RCC 7860 (cell line): ENCODE results near the gene HS6ST3.

Source experiments
- DNase-seq: peaks from one replicate; pipeline ENCODE4 v3.0.0-alpha.2; 2015; ENCODE audit warnings: low spot score
- FAIRE-seq: peaks from 2 replicates; lab custom pipeline; 2012; peaks lifted over from hg19 to GRCh38; lab: Jason Lieb, UNC

HS6ST3 gene

DNA sequence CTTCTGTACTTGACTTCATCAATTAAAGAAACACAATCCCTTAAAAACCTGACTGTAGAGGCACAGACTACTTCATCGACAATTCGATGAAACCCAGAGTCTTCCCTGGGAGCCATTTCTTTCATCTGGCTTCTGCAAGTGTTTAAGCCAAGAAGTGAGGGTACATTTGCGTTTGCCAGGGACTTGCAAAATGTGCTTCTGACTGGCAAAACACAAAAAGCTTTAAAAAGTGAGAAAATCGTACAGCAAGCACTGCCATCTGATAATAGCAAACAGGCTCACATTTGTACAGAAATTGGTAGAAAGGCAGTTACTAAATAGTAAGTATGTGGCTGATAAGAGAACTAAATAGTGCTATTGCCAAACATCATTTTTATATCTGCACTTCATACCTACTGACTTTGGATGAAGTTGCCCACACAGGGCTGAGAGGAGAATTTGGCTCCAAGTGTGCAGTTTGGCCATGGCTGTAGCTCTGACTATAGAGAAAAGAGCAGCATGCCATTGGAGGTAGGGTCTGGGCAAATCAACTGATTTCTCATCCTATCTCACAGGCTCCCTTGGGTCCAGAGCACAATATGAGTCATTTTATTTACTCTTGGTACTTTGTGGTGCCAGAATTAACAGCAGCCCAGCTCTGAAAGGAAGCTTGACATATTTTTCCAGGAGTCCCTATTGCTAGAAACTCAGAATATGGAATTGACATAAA is 546.2 kb downstream of the HS6ST3 start:
- no peak for FAIRE-seq
- no peak for DNase-seq

DNA sequence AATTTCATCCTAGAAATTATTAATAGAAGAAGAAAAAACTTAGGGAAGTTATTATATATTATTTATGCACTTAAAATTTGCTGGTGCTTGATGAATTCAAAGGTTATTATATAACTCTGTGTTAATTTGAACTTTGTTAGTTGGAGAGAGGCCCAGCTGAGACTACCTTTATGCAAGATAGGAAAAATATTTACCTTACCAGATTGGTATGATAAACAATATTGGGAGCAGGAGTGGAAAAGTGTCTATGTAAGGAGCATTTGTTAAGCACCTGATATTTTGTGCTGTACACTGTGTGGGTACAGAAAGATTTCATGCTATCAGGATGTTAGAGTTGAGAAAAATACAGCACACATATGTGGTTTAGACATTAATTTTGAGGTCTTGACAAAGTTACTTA is 547.1 kb downstream of the HS6ST3 start:
- DNase-seq: no peak
- no peak for FAIRE-seq

DNA sequence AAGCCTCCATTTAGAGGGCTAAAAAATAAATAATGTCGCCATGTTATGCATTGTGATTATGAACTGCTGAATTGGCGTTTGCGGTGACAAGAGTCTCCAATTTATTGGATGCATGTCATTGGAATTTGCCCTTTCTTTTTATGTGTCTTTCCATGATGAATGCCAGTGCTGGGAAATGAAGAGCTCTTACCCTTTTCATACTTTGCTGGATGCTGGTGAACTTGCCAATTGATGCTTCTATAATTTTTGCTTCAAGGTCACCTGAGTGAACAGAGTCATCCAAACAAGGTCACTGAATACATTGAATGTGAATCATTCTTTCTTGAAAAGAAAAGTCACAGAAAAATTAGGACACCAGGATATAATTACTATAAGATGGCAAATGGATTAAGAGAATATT is 556.2 kb downstream of the HS6ST3 start:
- FAIRE-seq: no peak
- no peak for DNase-seq

DNA sequence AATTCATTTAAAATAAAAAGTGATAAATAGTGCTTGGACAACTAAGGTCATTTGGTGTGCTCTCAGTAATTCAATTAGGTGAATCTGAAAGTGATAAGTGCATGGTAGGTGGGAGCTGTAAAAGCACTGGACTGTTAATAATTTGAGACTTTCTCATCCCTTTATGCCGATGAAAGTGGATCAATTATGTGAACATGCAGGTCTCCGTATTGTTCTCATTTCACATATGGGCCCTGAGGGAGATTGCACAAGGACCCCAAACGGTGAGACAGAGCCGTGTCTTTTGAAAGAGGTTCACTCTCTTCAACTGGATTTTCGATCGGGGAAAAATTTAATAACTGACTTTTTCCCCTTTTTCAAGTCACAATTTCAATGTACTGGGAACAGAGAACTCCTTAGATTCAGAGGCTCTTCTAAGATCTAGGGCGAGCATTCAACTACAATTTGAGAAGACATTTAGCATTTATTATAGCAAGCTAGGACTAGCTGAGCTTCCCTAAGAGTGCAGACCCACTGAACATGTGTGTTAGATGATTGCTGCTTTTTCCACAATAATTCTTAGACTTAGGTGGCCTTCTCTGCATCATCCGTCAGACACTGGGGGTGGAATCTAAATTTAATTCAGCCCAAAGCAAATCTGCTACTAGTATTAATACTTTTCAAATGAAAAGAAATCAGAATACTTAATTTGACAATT is 556.8 kb downstream of the HS6ST3 start:
- FAIRE-seq (no peak), DNase-seq (no peak)

DNA sequence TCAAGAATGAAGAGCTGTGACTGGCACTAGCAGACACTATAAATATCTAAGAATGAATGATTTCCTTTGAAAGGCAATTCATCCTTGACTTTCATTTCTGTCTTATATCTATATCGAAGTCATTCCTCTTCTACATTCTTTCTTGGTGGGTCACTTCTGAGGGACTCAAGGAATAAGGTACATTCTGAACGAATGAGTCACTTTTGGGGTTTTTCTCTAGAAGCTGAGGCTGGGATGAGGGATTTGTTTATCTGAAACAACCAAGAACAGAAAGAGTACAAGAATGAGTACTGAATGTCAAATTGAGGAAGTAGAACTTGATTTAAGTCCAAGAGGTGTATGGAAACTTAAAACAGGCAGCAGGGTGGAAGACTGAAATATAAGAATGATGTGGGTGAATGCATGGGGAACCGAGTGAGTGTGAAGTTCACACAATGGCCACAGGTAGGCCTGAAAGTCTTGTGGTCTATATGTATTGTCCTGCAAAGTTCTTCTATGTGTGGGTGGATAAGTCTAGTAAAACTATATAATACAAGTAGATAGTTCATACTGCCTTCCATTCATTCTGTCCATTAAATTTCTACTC is 560.5 kb downstream of the HS6ST3 start:
- no peak for FAIRE-seq
- DNase-seq: peak; percentile 83

DNA sequence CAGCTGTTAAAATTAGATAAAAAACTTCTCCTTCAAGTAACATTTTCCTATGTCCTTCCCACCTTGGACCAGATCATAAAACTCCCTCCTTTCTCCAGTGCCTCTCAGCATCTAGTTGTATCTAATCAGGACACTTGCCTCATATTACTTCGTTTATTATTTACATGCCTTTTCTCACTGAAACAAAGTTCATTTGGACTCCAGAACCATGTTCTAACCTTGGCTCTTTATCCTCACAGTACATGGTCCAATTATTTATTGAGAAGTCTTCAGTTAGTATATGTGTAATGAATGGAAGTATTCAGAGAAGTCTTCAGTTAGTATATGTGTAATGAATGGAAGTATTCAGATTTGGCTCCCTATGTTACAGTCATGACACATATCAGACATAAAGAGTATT is 561.7 kb downstream of the HS6ST3 start:
- FAIRE-seq (no peak), DNase-seq (no peak)

DNA sequence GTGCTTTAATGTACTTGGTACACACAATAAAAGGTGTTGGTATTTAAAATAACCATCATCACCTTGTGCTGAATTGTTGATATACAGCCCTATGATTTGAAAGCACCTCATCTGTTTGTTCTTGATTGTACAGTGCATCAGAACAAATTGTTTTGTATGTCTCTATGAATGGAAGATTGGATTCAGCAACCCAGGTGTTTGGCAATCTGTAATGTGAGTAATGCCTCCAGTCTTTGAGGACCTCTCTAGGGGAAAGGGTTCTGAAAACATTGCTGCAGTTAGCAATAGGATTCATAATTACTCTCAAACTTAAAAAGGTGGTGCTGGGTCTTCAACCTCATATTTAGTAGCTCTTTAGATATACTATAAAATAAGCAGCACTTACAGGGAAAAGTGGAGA is 562.6 kb downstream of the HS6ST3 start:
- no peak for FAIRE-seq

DNA sequence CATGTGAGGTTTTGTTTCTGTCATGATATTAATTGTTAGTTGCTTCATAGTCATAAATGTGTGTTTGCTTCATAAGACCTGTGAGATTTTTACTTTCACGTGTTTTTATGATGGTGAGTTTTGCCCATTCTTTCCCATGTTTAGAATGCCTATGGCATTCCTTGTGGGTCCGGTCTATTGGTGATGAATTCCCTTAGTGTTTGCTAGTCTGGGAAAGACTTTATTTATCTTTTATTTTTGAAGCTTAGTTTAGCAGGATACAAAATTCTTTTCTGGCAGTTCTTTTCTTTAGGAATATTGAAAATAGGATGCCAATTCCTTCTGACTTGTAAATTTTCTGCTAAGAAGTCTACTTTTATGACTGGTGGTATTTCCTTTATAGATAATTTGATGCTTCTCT is 571.7 kb downstream of the HS6ST3 start:
- FAIRE-seq: no peak
- DNase-seq: no peak

More for the DNA sequence above, 562.6 kb downstream of the HS6ST3 start:
- no peak for DNase-seq

DNA sequence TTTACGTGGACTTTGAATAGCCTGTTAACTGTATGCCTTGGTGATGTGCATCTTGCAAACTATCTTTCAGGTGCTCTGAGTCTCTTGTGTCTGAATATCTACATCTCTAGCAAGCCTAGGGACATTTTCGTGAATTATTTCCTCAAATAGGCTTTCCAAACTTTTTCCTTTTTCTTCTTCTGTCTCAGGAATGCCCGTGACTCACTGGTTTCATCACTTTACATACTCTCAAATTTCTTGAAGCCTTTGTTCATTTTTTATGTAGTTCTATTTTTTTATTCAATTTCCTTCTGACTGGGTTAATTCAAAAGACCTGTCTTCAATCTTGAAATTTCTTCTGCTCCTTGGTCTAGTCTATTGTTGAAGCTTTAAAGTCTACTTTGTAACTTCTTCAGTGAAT is 572.1 kb downstream of the HS6ST3 start:
- no peak for FAIRE-seq
- DNase-seq: no peak

DNA sequence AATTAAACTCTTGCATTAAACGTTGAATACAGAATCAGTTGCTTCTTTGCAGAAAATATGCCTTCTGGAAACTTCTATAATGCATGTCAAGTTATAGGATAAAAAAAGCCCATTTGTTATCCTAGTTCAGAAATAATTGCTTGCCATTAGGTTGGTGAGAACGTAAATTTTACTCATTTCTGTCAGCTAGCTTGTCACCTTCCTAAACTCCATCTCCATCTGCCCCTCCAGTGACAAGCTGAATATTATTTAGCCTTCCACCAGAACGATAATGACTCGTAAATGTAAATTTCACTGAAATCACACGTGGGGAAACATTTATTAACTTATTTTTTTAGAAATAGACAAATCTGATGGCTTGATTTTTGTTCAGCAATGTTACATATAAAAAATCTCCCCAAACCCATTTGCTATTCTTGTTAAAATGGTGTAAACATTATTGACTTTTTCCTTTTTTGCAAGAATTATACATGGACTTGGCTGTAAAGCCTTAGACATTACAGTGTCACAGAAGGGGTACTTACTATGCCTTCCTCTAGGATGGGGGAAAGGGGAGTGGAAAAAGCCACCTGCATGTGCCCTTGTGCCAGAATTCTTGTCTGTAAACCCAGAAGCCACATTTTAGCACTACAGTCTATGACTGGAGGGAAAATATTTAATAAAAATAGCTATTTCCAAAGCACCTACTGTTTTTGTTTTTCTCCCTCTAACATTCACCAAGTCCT is 577.5 kb downstream of the HS6ST3 start:
- FAIRE-seq (no peak), DNase-seq (no peak)

DNA sequence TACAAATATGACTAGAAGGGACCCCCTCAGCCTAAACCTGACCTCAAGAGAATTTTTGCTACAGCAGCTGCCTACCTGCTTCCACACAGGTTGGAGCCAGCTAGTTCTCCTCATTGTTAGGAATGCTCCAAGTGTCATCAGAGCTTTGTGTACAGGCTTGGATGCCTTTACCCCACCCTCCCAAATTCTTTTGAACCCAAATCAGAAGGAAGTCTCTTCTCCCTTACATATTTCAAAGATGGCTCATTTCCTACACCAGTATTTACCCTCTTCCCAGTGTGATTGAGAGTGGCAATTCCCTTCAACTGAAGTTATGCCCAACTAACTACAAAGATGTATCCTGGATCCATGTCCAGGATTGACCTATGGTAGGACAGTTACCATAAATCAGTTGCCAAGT is 581.2 kb downstream of the HS6ST3 start:
- DNase-seq: peak; percentile 24
- FAIRE-seq: no peak

DNA sequence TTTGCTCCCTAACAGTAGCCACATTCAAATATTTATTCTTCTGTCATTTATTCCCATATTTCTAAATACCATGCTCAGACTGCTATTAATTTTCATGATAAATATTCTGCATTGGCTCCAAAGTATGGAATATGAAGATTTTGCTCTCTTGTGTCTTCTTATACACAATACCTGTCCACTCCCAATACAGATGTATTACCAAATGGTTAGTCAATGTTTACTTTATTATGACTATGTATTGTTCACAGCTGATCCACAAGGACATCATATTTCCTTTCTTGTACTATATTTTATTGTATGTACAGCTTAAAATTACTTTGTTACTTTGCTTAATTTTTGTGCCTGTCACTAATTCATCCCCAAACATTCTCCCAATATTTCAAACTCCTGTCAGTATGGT is 582.1 kb downstream of the HS6ST3 start:
- FAIRE-seq: no peak
- no peak for DNase-seq

DNA sequence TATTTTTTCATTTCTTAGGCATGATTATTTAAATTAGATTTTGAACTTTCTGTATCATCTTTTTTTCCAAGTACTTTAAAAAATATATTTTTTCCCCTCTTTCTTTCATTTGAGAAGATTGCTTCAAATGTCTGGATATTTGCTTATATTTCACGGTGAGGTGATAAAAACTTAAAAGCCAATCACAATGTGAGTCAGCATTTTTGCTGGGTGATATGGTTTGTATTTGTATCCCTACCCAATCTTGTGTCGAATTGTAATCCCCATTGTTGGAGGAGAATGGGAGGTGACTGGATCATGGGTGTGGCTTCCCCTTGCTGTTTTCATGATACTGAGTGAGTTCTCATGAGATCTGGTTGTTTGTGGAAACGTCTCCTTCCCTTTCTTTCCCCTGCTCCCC is 583.9 kb downstream of the HS6ST3 start:
- DNase-seq (no peak), FAIRE-seq (no peak)

DNA sequence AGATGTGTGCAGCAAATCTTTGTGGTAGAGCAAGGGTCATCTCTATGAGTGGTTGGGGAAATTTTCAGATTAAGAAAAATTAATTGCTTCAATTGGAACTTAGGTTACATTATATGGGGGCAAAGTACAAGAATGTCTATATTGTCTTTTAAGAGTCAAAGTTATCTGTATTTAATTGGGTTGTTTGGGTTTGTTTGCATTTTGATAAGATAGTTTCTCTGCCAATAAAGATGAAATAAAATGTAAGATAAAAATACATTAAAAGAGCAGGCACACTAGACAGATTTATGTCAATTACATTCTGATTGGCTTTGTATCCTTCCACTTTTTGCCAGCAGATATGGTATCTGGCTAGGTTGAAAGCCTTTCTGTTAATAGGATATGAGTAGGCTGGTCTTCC is 587.1 kb downstream of the HS6ST3 start:
- DNase-seq: no peak
- FAIRE-seq: no peak

DNA sequence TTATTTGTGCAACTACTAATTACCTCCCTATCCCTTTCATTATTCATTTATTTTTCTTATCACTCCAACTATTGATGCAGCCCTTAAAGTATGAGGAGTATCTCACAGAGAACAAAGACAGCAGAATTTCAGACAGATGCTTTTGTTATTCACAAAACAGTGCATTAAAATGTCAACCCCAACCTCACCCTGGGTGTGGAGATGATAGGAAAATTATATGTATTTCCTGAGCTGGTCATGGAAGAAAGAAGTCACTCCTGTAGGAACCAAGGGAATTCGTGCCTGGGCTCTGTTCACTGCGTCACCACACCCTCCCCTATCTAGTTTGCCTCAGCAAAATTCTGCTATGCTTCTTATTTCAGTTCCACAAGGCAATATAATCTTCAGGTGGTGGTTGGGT is 588.9 kb downstream of the HS6ST3 start:
- FAIRE-seq (no peak), DNase-seq (no peak)

DNA sequence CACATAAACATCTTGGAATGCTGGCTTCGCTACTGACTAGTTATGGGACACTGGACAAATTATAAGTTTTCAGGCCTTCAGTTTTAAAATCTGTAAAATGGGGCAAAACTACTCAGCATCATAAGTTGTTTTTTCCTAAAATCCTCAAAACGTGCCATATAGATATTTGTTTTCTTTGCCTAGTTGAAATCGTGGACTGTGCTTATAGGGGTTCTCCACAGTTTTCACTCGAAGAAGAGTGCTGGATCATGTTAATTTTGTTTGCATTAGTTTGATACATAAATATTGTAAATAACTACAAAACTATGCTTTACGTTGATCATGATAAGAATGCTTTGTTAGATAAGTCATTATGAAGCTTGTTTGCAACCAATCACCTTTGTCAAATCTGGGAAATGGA is 591.0 kb downstream of the HS6ST3 start:
- DNase-seq: no peak
- FAIRE-seq: no peak

DNA sequence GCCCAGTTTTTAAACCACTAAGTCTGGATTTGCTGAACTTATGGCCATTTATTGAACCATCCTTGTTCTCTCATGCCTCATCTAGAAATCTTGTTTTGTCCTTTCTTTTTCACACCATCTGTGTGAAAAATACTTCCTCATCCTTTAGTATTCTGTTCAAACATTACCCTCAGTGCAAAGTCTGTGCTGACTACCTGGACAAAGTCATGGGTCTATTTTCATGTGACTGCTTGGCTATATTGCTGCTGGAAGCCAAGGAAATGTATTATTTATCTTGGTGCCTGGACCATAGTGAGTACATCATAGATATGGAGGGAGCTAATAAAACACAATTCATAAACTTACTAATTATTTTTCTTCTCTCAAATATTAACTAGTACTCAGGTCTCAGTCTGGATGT is 591.9 kb downstream of the HS6ST3 start:
- DNase-seq (no peak), FAIRE-seq (no peak)

DNA sequence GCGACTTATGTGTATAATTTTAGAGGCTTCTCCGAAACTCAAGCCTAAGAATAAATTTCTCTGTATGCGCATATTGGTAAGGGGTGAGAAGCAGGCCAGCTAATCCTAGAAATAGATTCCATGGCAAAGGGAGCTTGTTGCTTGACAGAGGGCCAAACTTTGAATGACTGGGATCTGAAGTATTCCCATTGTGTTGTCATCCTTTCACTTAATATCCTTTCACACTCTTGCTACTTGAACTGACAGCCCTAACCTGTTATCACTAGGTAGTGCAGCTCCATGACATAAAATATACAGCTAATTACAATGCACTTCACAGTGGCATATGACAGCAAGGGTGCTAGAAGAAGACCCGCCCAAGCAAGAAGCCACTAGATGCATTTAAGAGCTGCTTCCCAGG is 594.6 kb downstream of the HS6ST3 start:
- DNase-seq (no peak), FAIRE-seq (no peak)

DNA sequence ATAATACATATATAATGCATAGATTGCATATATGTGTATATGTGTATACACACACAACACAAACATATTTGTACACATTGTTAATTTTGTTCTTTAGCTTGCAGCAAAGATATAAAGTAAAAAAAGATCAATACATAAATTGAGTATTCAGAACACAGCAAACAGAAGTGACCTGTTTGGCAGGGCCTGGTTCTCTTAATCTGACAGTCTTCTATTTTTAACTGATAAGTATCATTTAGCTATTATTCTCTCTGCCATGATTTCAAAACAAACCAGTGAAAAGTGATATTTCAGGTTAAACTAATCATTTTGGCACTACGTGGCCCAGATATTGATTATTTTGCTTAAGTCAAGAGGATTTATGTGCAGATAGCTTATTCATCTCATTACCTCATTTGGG is 595.0 kb downstream of the HS6ST3 start:
- no peak for DNase-seq
- no peak for FAIRE-seq

DNA sequence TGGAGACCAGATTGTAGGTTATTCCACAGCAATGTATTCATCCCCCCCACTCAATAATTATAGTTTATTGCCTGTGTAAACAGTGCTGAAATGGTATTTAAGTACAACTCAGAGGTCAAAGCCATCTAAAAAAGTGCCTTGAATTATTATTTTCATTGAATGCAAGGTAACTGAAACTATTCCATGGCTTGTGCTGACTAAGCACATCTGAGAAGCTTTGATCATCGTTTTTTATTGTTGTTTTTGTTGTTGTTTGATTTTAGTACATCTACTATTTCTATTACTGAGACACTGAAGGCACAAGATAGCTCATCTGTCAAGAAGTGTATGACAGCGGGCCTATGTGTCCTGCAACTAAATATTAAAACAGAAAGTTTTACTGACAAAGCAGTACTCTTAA is 596.4 kb downstream of the HS6ST3 start:
- FAIRE-seq: no peak
- DNase-seq: no peak

DNA sequence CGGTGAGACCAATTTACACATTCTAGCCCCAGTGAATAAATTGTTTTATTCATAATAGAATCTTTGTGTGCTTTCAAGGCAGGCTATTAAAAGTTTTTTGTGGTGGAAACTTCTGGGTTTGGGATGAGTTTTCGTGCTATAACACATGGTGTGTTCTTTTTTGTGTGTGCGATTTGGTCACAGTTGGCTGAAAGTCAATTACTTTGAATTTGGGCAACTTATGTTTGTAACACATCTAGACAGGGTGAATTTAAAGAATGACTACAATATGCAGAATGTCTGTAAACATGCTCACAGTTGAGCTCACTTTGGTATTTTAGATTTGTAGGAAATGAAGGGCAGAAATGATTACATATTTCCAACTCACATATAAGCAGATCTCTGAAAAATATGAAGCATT is 597.3 kb downstream of the HS6ST3 start:
- DNase-seq (no peak), FAIRE-seq (no peak)

DNA sequence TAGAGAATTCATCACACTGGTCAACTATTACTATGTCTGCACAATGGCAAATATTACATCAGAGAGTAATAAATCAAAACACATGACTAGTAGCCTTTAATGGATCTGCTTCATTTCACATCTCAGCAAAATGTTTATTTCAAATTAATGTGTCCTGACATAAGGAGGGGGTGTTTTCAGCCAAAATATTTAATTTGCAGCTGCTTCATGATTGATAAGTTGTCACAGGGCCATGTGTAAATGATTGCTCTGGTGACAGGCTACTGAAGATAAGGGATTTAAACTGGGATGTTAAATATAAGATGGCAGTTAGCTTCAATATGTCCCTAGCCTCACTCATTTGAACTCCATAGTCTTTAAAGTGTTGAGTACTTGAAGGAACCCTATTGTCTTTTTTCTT is 601.1 kb downstream of the HS6ST3 start:
- DNase-seq (no peak), FAIRE-seq (no peak)
